H9 (cell line): ENCODE measurements around the gene TSPAN18. TPM values are rescaled to one million over a fixed set of nuclear protein-coding genes. Genes with fewer than 3 reads are reported as not detected.
A peak's percentile ranks its signal among the peaks of the same experiment; 100 is the strongest.

ENCODE experiments used
- DNase-seq: peaks from one replicate; pipeline ENCODE4 v3.0.0-alpha.2; 2017
- H2AFZ ChIP-seq: one replicate; pipeline ENCODE4 v1.6.1; 2013; ENCODE audit warnings: mild to moderate bottlenecking, low read length, control low read depth, moderate library complexity
- H2AK5ac ChIP-seq: 2 replicates; pipeline ENCODE4 v1.6.1; 2013; ENCODE audit warnings: low read length, control low read depth, mixed read lengths; ENCODE audit not compliant: insufficient read length
- H2BK120ac ChIP-seq: one replicate; pipeline ENCODE4 v1.6.1; 2013; ENCODE audit warnings: low read depth, mild to moderate bottlenecking, low read length, control low read depth, inconsistent platforms; ENCODE audit not compliant: poor library complexity, severe bottlenecking
- H2BK12ac ChIP-seq: 2 replicates; pipeline ENCODE4 v1.6.1; 2013; ENCODE audit warnings: low read length, control low read depth, mixed read lengths, low read depth; ENCODE audit not compliant: insufficient read length
- H2BK15ac ChIP-seq: 2 replicates; pipeline ENCODE4 v1.6.1; 2013; ENCODE audit warnings: low read depth, low read length, control low read depth
- H2BK20ac ChIP-seq: one replicate; pipeline ENCODE4 v1.6.1; 2013; ENCODE audit warnings: low read depth, mild to moderate bottlenecking, low read length, control low read depth, inconsistent platforms; ENCODE audit not compliant: poor library complexity, severe bottlenecking
- H2BK5ac ChIP-seq: 2 replicates; pipeline ENCODE4 v1.6.1; 2013; ENCODE audit warnings: low read length, control low read depth, mixed read lengths; ENCODE audit not compliant: insufficient read length
- H3K14ac ChIP-seq: 2 replicates; pipeline ENCODE4 v1.6.1; 2013; ENCODE audit warnings: low read length, control low read depth; ENCODE audit not compliant: insufficient read depth
- H3K18ac ChIP-seq: 2 replicates; pipeline ENCODE4 v1.6.1; 2013; ENCODE audit warnings: low read depth, mild to moderate bottlenecking, mixed read lengths, low read length, control low read depth; ENCODE audit not compliant: insufficient read length
- H3K23ac ChIP-seq: 2 replicates; pipeline ENCODE4 v1.6.1; 2013; ENCODE audit warnings: low read length, control low read depth, mixed read lengths, low read depth; ENCODE audit not compliant: insufficient read length
- H3K23me2 ChIP-seq: 2 replicates; pipeline ENCODE4 v1.6.1; 2013; ENCODE audit warnings: low read depth, mild to moderate bottlenecking, mixed read lengths, low read length, control low read depth; ENCODE audit not compliant: insufficient read length, poor library complexity, severe bottlenecking
- H3K27ac ChIP-seq: 2 replicates; pipeline ENCODE4 v1.5.1; 2013; ENCODE audit warnings: low read length, control low read depth, mixed read lengths, low read depth; ENCODE audit not compliant: insufficient read length
- H3K27me3 ChIP-seq: 2 replicates; pipeline ENCODE4 v1.6.1; 2013; ENCODE audit warnings: low read length, control low read depth, inconsistent platforms; ENCODE audit not compliant: insufficient read depth
- H3K4ac ChIP-seq: 2 replicates; pipeline ENCODE4 v1.6.1; 2013; ENCODE audit warnings: low read depth, mild to moderate bottlenecking, control low read depth, inconsistent platforms, low read length, moderate library complexity
- H3K4me1 ChIP-seq: 2 replicates; pipeline ENCODE4 v1.6.1; 2013; ENCODE audit warnings: low read length, control low read depth, inconsistent platforms; ENCODE audit not compliant: insufficient read depth
- H3K4me2 ChIP-seq: 2 replicates; pipeline ENCODE4 v1.6.1; 2013; ENCODE audit warnings: low read length, control low read depth, mixed read lengths; ENCODE audit not compliant: insufficient read length, insufficient read depth
- H3K56ac ChIP-seq: 2 replicates; pipeline ENCODE4 v1.6.1; 2013; ENCODE audit warnings: low read depth, mild to moderate bottlenecking, mixed read lengths, low read length, control low read depth; ENCODE audit not compliant: insufficient read length
- H3K79me1 ChIP-seq: 2 replicates; pipeline ENCODE4 v1.6.1; 2013; ENCODE audit warnings: low read depth, mild to moderate bottlenecking, moderate library complexity, low read length, control low read depth, inconsistent platforms; ENCODE audit not compliant: insufficient read depth, poor library complexity, severe bottlenecking
- H3K79me2 ChIP-seq: 2 replicates; pipeline ENCODE4 v1.6.1; 2013; ENCODE audit warnings: low read length, control low read depth, inconsistent platforms; ENCODE audit not compliant: insufficient read depth
- H3K9ac ChIP-seq: 2 replicates; pipeline ENCODE4 v1.6.1; 2013; ENCODE audit warnings: low read length, control low read depth, mixed read lengths; ENCODE audit not compliant: insufficient read length; ENCODE audit errors: extremely low read depth
- H3K9me3 ChIP-seq: one replicate; pipeline ENCODE4 v1.6.1; 2013; ENCODE audit warnings: low read depth, low read length, inconsistent platforms; ENCODE audit not compliant: control insufficient read depth
- H3T11ph ChIP-seq: one replicate; pipeline ENCODE4 v1.6.1; 2013; ENCODE audit warnings: mild to moderate bottlenecking, low read length, control low read depth, inconsistent platforms
- H4K20me1 ChIP-seq: one replicate; pipeline ENCODE4 v1.6.1; 2013; ENCODE audit not compliant: control insufficient read depth, insufficient read length, insufficient read depth
- H4K5ac ChIP-seq: 2 replicates; pipeline ENCODE4 v1.6.1; 2013; ENCODE audit warnings: low read depth, mild to moderate bottlenecking, mixed read lengths, low read length, control low read depth; ENCODE audit not compliant: insufficient read length
- H4K8ac ChIP-seq: replicated peaks from 2 replicates; pipeline ENCODE4 v1.6.1; 2013; ENCODE audit warnings: low read length, control low read depth, mixed read lengths, low read depth; ENCODE audit not compliant: insufficient read length
- H4K91ac ChIP-seq: 2 replicates; pipeline ENCODE4 v1.6.1; 2013; ENCODE audit warnings: low read depth, mild to moderate bottlenecking, moderate library complexity, mixed read lengths, low read length, control low read depth; ENCODE audit not compliant: insufficient read length
- H3K27ac Mint-ChIP-seq, 3 experiments: 2 replicates in 2 of 3; 3 replicates in 1 of 3; pipeline ENCODE4 v1.8.0; 2020 to 2021; ENCODE audit warnings: mixed read lengths in 3 of 3, mild to moderate bottlenecking in 1 of 3, moderate library complexity in 1 of 3
- H3K27me3 Mint-ChIP-seq: 2 replicates; pipeline ENCODE4 v1.8.0; 2021; ENCODE audit warnings: low read depth, mild to moderate bottlenecking, moderate library complexity, mixed read lengths
- H3K36me3 Mint-ChIP-seq, 3 experiments: 2 replicates in 2 of 3; 3 replicates in 1 of 3; pipeline ENCODE4 v1.8.0; 2020 to 2021; ENCODE audit warnings: low read depth in 3 of 3, mixed read lengths in 3 of 3; ENCODE audit not compliant: insufficient read depth in 1 of 3
- H3K4me1 Mint-ChIP-seq, 2 experiments: 2 replicates each; pipeline ENCODE4 v1.8.0; 2020; ENCODE audit warnings: mixed read lengths in 2 of 2
- H3K4me3 Mint-ChIP-seq, 2 experiments: 2 replicates in 1 of 2; 3 replicates in 1 of 2; pipeline ENCODE4 v1.8.0; 2020 to 2021; ENCODE audit warnings: mild to moderate bottlenecking in 2 of 2, mixed read lengths in 2 of 2, moderate library complexity in 1 of 2
- H3K9me3 Mint-ChIP-seq, 2 experiments: 2 replicates in 1 of 2; 3 replicates in 1 of 2; pipeline ENCODE4 v1.8.0; 2020; ENCODE audit warnings: mild to moderate bottlenecking in 2 of 2, mixed read lengths in 2 of 2, moderate library complexity in 1 of 2
- CTCF ChIP-seq: fragments of 200-600 bp; sonication (generic); conservative IDR thresholded peaks from 3 replicates; pipeline ENCODE4 v1.8.0; 2021; ENCODE audit warnings: antibody characterized with exemption, mild to moderate bottlenecking
- WGBS: extraction: QIAGEN DNeasy Blood & Tissue Kit; methylation state at CpG from one replicate; pipeline ENCODE4 v1.1.7; 2013; ENCODE audit warnings: missing lambda C conversion rate, low lambda C conversion rate, mixed read lengths; ENCODE audit not compliant: insufficient read length; ENCODE audit errors: extremely low coverage; 5-methylcytosine and 5-hydroxymethylcytosine counted together
- total RNA-seq: library from RNA; stranded (reverse); gene quantifications from 2 replicates; pipeline ENCODE4 v1.2.1, GENCODE V29; 2021

The TSPAN18 gene
- total RNA-seq, 1 experiment from 2014 or later = 25.3 TPM

GRCh38 chr11:44784851-44785250 is 58.1 kb downstream of the TSPAN18 start:
- H3K9ac ChIP-seq = no peak overlapping the region
- H3K79me1 ChIP-seq = no peaks in the 10 kb centered on the region
- no peak overlapping the region for H3K27ac ChIP-seq
- no peak overlapping the region for H3T11ph ChIP-seq
- H3K27me3 Mint-ChIP-seq = peaks cover 7% of the 10 kb centered on the region
- H3K36me3 Mint-ChIP-seq = peaks cover 0 to under 1% (median 0%) of the 10 kb centered on the region in 3 experiments; a peak in 1 of 7 replicates
- no peak overlapping the region for H4K8ac ChIP-seq
- no peaks in the 10 kb centered on the region for H3K23me2 ChIP-seq
- no peaks in the 10 kb centered on the region for H4K20me1 ChIP-seq
- H3K79me2 ChIP-seq = no peaks in the 10 kb centered on the region
- no peaks in the 10 kb centered on the region; a peak in 1 of 5 replicates for H3K9me3 Mint-ChIP-seq
- no peak overlapping the region for H3K4ac ChIP-seq
- no peak for TF ChIP-seq CTCF
- no peak overlapping the region for H2AK5ac ChIP-seq
- no peak overlapping the region for H4K91ac ChIP-seq
- no peaks in the 10 kb centered on the region for H3K9me3 ChIP-seq
- no peak overlapping the region for H3K4me2 ChIP-seq
- H3K18ac ChIP-seq = no peak overlapping the region
- H2BK120ac ChIP-seq = no peak overlapping the region
- no peak overlapping the region for H3K14ac ChIP-seq
- H3K27ac Mint-ChIP-seq = no peak overlapping the region
- H3K23ac ChIP-seq = no peak overlapping the region
- no peak overlapping the region for H2BK20ac ChIP-seq
- H3K4me1 ChIP-seq = peaks cover 17% of the 10 kb centered on the region
- H2BK5ac ChIP-seq = no peak overlapping the region
- H2BK12ac ChIP-seq = no peak overlapping the region
- no peak overlapping the region for H4K5ac ChIP-seq
- peak overlapping the region in 1 of 2 experiments; percentile 33; a peak in 2 of 5 replicates for H3K4me3 Mint-ChIP-seq
- H3K27me3 ChIP-seq = no peaks in the 10 kb centered on the region
- H2AFZ ChIP-seq = no peak overlapping the region
- no CpG with 5 or more reads among the region's 3 CpGs for WGBS
- DNase-seq = no peak
- H3K56ac ChIP-seq = no peak overlapping the region
- H3K4me1 Mint-ChIP-seq = peaks cover 67% of the 10 kb centered on the region in 2 experiments
- no peak overlapping the region for H2BK15ac ChIP-seq
